Brain microvascular endothelial cell (primary cell): ENCODE data around the gene HERC6.

Experiments used
- DNase-seq: peaks from one replicate; pipeline ENCODE4 v3.0.0-alpha.2; 2020
- H3K27ac ChIP-seq: fragments of 250-450 bp; sonication (Bioruptor Pico); 2 replicates; pipeline ENCODE4 v1.5.1; 2020; ENCODE audit warnings: mild to moderate bottlenecking, moderate library complexity
- H3K27me3 ChIP-seq: fragments of 250-450 bp; sonication (Bioruptor Pico); replicated peaks from 2 replicates; pipeline ENCODE4 v1.5.1; 2020; ENCODE audit warnings: mild to moderate bottlenecking
- H3K36me3 ChIP-seq: fragments of 250-450 bp; sonication (Bioruptor Pico); replicated peaks from 2 replicates; pipeline ENCODE4 v1.5.1; 2020; ENCODE audit warnings: mild to moderate bottlenecking
- H3K4me3 ChIP-seq: 2 replicates; pipeline ENCODE4 v1.5.1; 2011; ENCODE audit warnings: low read depth, mild to moderate bottlenecking, control low read depth, low read length, moderate library complexity
- in situ Hi-C: cut with HindIII; loops from 2 replicates; pipeline ENCODE4 v1.10.0; 2017; ENCODE audit warnings: low sequenced_read_pairs, low pct_ligation_motif_present
- TF ChIP-seq, protein P1 (sequence below): IDR thresholded peaks from 2 replicates; pipeline ENCODE4 v1.5.1; 2011; ENCODE audit warnings: low read depth, mild to moderate bottlenecking, moderate library complexity, low read length, control low read depth, inconsistent platforms; ENCODE audit errors: missing control alignments

HERC6 gene

DNA sequence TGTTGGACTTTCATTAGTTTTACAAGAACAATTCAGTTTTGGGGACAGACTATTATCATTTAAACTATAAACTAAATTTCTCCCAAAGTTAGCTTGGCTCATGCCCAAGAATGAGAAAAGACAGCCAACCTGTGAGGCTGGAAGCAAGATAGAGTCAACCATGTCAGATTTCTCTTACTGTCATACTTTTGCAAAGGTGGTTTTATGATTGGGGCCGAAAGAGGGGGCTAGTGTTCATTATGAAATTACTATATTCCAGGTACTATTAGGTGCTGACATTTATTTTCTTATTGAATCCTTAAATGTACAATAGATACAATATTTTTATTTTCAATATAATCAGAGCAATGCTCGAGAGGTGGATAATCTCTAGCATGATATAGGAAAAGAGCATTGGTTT is 30.6 kb downstream of the HERC6 start:
- no peak overlapping the region for H3K4me3 ChIP-seq
- DNase-seq: no peak
- no peak overlapping the region for H3K27ac ChIP-seq
- no peaks in the 10 kb centered on the region for H3K36me3 ChIP-seq
- TF ChIP-seq, protein P1, sequence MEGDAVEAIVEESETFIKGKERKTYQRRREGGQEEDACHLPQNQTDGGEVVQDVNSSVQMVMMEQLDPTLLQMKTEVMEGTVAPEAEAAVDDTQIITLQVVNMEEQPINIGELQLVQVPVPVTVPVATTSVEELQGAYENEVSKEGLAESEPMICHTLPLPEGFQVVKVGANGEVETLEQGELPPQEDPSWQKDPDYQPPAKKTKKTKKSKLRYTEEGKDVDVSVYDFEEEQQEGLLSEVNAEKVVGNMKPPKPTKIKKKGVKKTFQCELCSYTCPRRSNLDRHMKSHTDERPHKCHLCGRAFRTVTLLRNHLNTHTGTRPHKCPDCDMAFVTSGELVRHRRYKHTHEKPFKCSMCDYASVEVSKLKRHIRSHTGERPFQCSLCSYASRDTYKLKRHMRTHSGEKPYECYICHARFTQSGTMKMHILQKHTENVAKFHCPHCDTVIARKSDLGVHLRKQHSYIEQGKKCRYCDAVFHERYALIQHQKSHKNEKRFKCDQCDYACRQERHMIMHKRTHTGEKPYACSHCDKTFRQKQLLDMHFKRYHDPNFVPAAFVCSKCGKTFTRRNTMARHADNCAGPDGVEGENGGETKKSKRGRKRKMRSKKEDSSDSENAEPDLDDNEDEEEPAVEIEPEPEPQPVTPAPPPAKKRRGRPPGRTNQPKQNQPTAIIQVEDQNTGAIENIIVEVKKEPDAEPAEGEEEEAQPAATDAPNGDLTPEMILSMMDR: no peak
- no peaks in the 10 kb centered on the region for H3K27me3 ChIP-seq
- in situ Hi-C loops: no loop called here

DNA sequence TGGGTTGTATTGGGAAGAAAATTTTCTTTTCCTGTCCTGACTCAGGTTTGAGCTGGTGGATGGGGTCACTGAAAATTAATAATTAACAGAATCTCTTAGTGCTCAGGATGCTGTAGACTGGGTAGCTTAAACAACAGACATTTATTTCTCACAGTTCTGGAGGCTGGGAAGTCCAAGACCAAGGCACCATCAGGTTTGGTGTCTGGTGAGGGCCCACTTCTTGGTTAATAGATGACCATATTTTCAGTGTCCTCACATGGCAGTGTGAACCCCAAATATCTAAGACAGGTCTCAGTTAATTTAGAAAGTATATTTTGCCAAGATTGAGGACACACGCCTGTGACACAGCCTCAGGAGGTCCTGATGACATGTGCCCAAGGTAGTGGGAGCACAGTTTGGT is 31.1 kb downstream of the HERC6 start:
- Histone ChIP-seq H3K4me3 (no peak overlapping the region), H3K27me3 (no peaks in the 10 kb centered on the region), H3K27ac (no peak overlapping the region), H3K36me3 (no peaks in the 10 kb centered on the region)
- DNase-seq: no peak
- TF ChIP-seq, protein P1: no peak
- in situ Hi-C loops: no loop called here

DNA sequence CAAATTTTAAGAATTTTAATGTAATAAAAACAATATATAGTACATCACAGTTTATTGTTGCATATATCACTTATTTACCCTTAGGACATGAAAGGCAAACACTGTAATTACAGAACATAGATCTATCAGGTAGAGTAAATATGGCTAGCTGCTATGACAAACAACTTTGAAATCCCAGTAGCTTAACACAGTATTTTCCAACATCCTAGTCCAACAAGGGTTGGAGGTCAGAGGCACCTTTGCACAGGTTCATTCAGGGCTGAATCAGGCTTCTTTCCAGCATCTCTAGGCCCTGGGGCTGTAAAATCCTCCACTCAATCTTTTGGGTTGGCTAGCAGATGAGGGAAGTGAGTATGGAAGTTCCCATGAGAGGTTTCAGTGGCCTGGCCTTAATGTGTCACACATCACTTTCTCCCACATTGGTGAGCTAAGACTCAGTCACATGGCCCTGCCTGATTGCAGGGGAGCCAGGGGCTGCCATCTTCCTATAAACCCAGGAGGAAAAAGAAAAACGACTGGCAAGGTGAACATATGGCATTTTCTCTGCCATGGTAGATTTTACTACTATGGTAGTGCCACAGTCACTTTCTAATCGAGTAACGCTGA is 32.9 kb downstream of the HERC6 start:
- H3K27me3 ChIP-seq: no peaks in the 10 kb centered on the region
- TF ChIP-seq, protein P1: no peak
- no peak for DNase-seq
- in situ Hi-C loops: no loop called here
- no peak overlapping the region for H3K4me3 ChIP-seq
- no peaks in the 10 kb centered on the region for H3K36me3 ChIP-seq
- H3K27ac ChIP-seq: no peak overlapping the region

DNA sequence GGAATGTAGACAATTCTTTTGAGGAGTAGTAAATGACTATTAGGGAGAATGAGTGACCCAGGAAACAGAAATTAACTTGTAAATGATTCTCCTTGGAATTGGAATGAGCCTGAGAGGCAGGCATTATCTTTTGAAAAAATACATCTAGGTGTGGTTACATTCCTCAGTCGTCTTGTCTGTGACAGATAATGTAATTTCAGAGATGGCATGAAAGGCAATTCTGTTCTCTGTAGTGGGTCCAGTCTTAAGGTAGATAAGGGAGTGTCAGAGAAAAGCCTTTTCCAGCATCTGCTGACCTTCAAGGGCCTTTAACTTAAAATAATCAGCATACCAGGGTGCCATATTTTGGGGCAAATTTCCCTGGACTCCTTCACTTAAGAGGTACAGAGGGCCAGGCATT is 35.1 kb downstream of the HERC6 start:
- Histone ChIP-seq H3K4me3 (no peak overlapping the region), H3K27ac (no peak overlapping the region), H3K36me3 (no peaks in the 10 kb centered on the region), H3K27me3 (no peaks in the 10 kb centered on the region)
- in situ Hi-C loops: no loop called here
- TF ChIP-seq, protein P1: no peak
- DNase-seq: no peak

DNA sequence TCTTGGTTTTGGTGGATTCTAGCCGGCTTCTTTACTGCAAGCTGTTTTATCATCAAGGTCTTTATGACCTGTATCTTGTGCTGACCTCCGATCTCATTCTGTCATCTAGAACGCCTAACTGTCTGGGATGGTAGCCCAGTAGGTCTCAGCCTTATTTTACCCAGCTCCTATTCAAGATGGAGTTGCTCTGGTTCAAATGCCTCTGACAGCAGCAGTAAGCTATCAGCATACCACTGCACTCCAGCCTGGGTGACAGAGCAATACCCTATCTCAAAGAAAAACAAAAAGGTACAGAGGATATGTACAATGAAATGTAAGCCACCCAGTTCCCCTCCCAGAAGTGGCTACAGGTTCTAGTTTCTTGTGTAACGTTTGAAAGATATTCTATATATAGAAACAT is 36.1 kb downstream of the HERC6 start:
- H3K4me3 ChIP-seq: no peak overlapping the region
- DNase-seq: no peak
- TF ChIP-seq, protein P1: no peak
- H3K27ac ChIP-seq: no peak overlapping the region
- no peaks in the 10 kb centered on the region for H3K36me3 ChIP-seq
- in situ Hi-C loops: no loop called here
- no peaks in the 10 kb centered on the region for H3K27me3 ChIP-seq

DNA sequence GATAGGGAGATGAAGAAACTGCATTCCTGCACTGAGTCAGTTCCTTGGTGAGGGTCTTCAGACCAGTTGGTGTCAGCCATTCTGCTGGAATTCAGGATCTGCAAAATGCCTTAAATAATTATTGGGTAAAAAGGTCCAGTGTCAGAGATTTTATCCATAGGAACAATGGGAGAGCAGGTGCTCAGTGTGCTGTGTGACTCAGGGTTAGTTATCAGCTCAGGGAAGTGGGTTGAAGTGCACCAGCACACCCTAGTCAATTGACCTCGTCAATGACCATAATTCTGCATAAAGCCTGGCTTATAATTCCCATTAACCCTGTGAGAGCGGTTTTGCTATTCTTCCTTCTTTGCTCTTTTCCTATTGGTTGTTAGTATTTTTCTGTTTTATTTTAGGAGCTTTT is 37.3 kb downstream of the HERC6 start:
- TF ChIP-seq, protein P1: no peak
- no peak overlapping the region for H3K4me3 ChIP-seq
- in situ Hi-C loops: no loop called here
- no peak overlapping the region for H3K27ac ChIP-seq
- H3K36me3 ChIP-seq: no peaks in the 10 kb centered on the region
- no peaks in the 10 kb centered on the region for H3K27me3 ChIP-seq
- no peak for DNase-seq
